AG04449 (cell line): ENCODE measurements around the gene S100A5.
A peak's percentile ranks its signal among the peaks of the same experiment; 100 is the strongest.

Experiments used
- CTCF ChIA-PET: fragments of 350-600 bp; formaldehyde crosslinking; extraction: SDS; loops from one replicate; lab custom pipeline; 2021; ENCODE audit warnings: antibody characterized with exemption; lab: Yijun Ruan, JAX
- POLR2A ChIA-PET: fragments of 400-600, 350-600 bp; formaldehyde crosslinking; extraction: SDS; loops from one replicate; lab custom pipeline; 2020; ENCODE audit warnings: antibody characterized with exemption, inconsistent platforms; lab: Yijun Ruan, JAX
- DNase-seq: peaks from one replicate; pipeline ENCODE4 v3.0.0-alpha.2; 2010; ENCODE audit warnings: low read depth, low spot score
- H3K4me3 ChIP-seq: 2 replicates; pipeline ENCODE4 v1.5.1; 2011; ENCODE audit warnings: low read depth, mild to moderate bottlenecking, control low read depth, low read length
- CTCF ChIP-seq: IDR thresholded peaks from one replicate; pipeline ENCODE4 v1.5.1; 2011; ENCODE audit warnings: mild to moderate bottlenecking, moderate library complexity, low read length, control low read depth, inconsistent platforms; ENCODE audit not compliant: insufficient read depth; ENCODE audit errors: missing control alignments

S100A5 gene

GRCh38 chr1:153550398-153550758 is 9.6 kb upstream of the S100A5 start:
- no peak for TF ChIP-seq CTCF

GRCh38 chr1:153549741-153550397 is 9.1 kb upstream of the S100A5 start:
- ChIA-PET CTCF (interaction anchor here (1.6 to 9.1 kb wide), 4 partner anchors 14 to 39 kb away, joined by 17 to 92 read pairs (median 46); partner anchors contain the start of gene S100A2), POLR2A (interaction anchor here (2.2 to 2.7 kb wide), 2 partner anchors 16 kb away, joined by 7 to 9 read pairs; no protein-coding TSS in a partner anchor)
- H3K4me3 ChIP-seq, result no peak overlapping the region
- TF ChIP-seq CTCF, result no peak
- DNase-seq, result no peak

More at GRCh38 chr1:153550398-153550758, 9.6 kb upstream of the S100A5 start:
- POLR2A ChIA-PET, result interaction anchor here (2.2 to 2.7 kb wide), 2 partner anchors 16 to 17 kb away, joined by 7 to 9 read pairs; no protein-coding TSS in a partner anchor
- CTCF ChIA-PET, result interaction anchor here (1.6 to 9.1 kb wide), 4 partner anchors 13 to 40 kb away, joined by 17 to 92 read pairs (median 46); partner anchors contain the start of gene S100A2
- DNase-seq, result no peak
- no peak overlapping the region for H3K4me3 ChIP-seq

GRCh38 chr1:153548722-153549688 is 8.3 kb upstream of the S100A5 start, which contains the start of gene S100A3:
TSS of gene S100A3 (minus strand) at chr1:153549258. CDS start at chr1:153548485, 773 bp downstream.
- TF ChIP-seq CTCF, result peak; percentile 39
- POLR2A ChIA-PET, result interaction anchor here (1.6 to 2.7 kb wide), 2 partner anchors 15 to 17 kb away, joined by 4 to 9 read pairs; no protein-coding TSS in a partner anchor
- no peak for DNase-seq
- no peak within 1 kb of the TSS; the same call in 1 of the 2 replicates for H3K4me3 ChIP-seq
- CTCF ChIA-PET, result interaction anchor here (1.6 to 9.1 kb wide), 5 partner anchors 15 to 38 kb away, joined by 17 to 92 read pairs (median 74); partner anchors contain the start of genes S100A2 and S100A6

- DNase-seq, result no peak
- TF ChIP-seq CTCF, result no peak
- ChIA-PET POLR2A (interaction anchor here (0.6 to 5.0 kb wide), 3 partner anchors 14 to 1511 kb away, joined by 3 to 128 read pairs (median 4); partner anchors contain the start of genes S100A11 and S100A6), CTCF (interaction anchor here (1.7 to 9.1 kb wide), 4 partner anchors 14 to 23 kb away, joined by 4 to 92 read pairs (median 77); partner anchors contain the start of genes S100A2 and S100A6)
- H3K4me3 ChIP-seq, result no peak overlapping the region
Measured at GRCh38 chr1:153547560-153548551, 7.1 kb upstream of the S100A5 start.

GRCh38 chr1:153546796-153547559 is 6.2 kb upstream of the S100A5 start:
- POLR2A ChIA-PET, result interaction anchor here (0.6 to 5.0 kb wide), 2 partner anchors 13 to 1510 kb away, joined by 3 to 128 read pairs; partner anchors contain the start of genes S100A11 and S100A6
- no peak overlapping the region for H3K4me3 ChIP-seq
- DNase-seq, result no peak
- no peak for TF ChIP-seq CTCF
- CTCF ChIA-PET, result interaction anchor here (1.7 to 9.1 kb wide), 3 partner anchors 14 to 24 kb away, joined by 4 to 92 read pairs (median 80); partner anchors contain the start of gene S100A6
